ENCODE results near the gene KRTAP1-3. TPM values are rescaled to one million over a fixed set of nuclear protein-coding genes. Genes with fewer than 3 reads are reported as not detected.

KRTAP1-3 gene
- total RNA-seq, 1 donor from 2014 or later = not detected

DNA sequence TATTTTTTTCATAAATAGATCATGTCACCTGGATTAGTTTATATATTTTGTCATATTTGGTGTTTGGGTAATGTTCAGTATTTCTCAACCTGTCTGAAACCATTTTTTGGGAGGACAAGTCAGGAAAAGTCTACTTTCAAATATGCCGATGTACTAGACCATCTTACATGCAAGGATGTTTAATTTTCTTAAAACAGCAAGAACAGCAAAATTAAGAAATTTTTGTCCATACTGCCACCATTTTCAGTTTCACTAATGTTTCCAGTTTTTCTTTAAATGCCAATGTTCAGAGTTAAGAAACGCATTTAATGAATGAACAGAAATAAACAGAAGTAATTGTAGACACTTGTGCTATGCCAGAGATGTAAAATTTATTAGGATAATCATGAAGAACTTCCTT is 41.6 kb downstream of the KRTAP1-3 start:
- Mint-ChIP-seq H3K4me3 (no peak overlapping the region), H3K36me3 (ENCODE audit: low read depth) (no peaks in the 10 kb centered on the region), H3K27me3 (peaks cover 47% of the 10 kb centered on the region), H3K4me1 (no peaks in the 10 kb centered on the region), H3K27ac (no peak overlapping the region), H3K9me3 (no peaks in the 10 kb centered on the region)
- no peak for DNase-seq
- intact Hi-C loops (cut with micrococcal nuclease) = no loop called here

DNA sequence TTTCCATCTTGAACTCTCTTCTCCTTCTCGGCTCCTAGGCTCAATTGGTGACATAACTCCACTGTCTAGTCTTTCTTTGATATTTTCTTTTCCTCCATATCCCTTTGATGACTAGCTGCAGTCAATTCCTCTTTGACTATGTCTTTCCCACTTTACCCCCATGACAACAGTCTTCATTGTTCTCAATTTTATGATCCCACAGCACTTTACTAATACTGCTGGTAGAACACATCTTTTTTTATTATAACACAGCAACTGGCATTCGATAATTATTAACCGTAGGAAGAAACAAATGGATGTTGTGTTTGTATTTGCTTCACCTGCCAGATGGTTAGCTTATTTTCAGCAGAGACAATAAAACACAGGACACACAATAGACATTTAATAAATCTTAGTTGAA is 42.0 kb downstream of the KRTAP1-3 start:
- intact Hi-C loops (cut with micrococcal nuclease) = no loop called here
- no peak overlapping the region for H3K4me3 Mint-ChIP-seq
- no peaks in the 10 kb centered on the region for H3K4me1 Mint-ChIP-seq
- DNase-seq = no peak
- no peaks in the 10 kb centered on the region for H3K36me3 Mint-ChIP-seq (ENCODE audit: low read depth)
- no peak overlapping the region for H3K27ac Mint-ChIP-seq
- peaks cover 48% of the 10 kb centered on the region for H3K27me3 Mint-ChIP-seq
- H3K9me3 Mint-ChIP-seq = no peaks in the 10 kb centered on the region

DNA sequence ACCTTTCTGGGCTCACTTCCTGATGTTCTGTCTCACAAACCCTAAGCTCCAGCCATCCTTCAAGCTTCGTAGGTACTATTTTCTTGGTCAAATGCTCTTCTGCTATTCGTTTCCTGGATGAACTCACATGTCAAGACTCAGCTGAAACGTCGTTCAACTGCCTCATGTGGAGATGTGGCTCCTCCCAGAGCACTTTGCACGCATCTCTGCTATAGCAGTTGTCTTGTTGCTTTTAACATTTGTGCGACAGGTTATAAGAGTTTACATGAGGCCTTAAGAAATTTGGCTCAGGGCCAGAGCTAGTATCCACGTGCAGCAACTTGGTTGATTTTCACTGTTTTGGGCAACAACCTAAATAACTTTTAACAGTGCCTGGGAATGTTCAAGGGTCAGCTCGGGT is 47.8 kb downstream of the KRTAP1-3 start:
- Mint-ChIP-seq H3K9me3 (no peaks in the 10 kb centered on the region), H3K27ac (no peak overlapping the region), H3K27me3 (peaks cover 33% of the 10 kb centered on the region), H3K36me3 (ENCODE audit: low read depth) (no peaks in the 10 kb centered on the region), H3K4me1 (no peaks in the 10 kb centered on the region), H3K4me3 (no peak overlapping the region)
- no peak for DNase-seq
- intact Hi-C loops (cut with micrococcal nuclease) = no loop called here

DNA sequence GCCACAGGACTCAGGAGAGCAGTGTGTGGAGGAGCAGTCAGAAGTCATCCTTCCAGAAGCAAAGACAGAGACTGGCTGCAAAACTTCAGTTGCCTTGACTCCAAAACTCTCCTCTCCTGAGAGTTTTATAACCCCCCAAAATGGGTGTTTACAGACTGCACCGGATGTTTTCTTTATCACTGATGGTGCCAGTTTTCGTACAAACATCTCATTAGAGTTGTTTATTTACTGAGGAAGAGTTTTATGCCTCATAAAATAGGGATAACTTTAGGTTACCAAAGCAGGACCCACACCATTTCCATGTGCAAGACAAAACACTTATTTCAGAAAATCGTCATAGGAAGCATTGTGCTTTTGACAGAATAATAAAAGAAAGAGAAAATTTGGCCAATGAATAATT is 50.4 kb downstream of the KRTAP1-3 start, which contains the start of gene KRT40:
Gene KRT40, minus strand, starts transcription at position 101 of the 400 bp plus-strand sequence. Its CDS starts 53 bp downstream, at position 48.
- H3K4me3 Mint-ChIP-seq = no peak within 1 kb of the TSS
- H3K27ac Mint-ChIP-seq = no peak within 1 kb of the TSS
- no peaks in the 10 kb centered on the region for H3K36me3 Mint-ChIP-seq (ENCODE audit: low read depth)
- H3K9me3 Mint-ChIP-seq = no peaks in the 10 kb centered on the region
- intact Hi-C loops (cut with micrococcal nuclease) = no loop called here
- H3K4me1 Mint-ChIP-seq = no peaks in the 10 kb centered on the region
- no peak for DNase-seq
- H3K27me3 Mint-ChIP-seq = peaks cover 25% of the 10 kb centered on the region

Other genes with a start within 250 kb of the KRTAP1-3 start
- not detected in 2 replicates for gene KRT28, start 234.9 kb downstream of the KRTAP1-3 start, total RNA-seq
- gene KRT10, start 212.3 kb downstream of the KRTAP1-3 start, total RNA-seq = 26.4 and 27.8 TPM in 2 replicates
- gene KRT12, start 167.7 kb downstream of the KRTAP1-3 start, total RNA-seq = not detected in 2 replicates
- gene KRT20, start 149.6 kb downstream of the KRTAP1-3 start, total RNA-seq = not detected in 2 replicates
- gene KRT23, start 97.2 kb downstream of the KRTAP1-3 start, total RNA-seq = not detected in 2 replicates
- not detected in 2 replicates for gene KRT39, start 67.9 kb downstream of the KRTAP1-3 start, total RNA-seq
- gene KRT40, start 50.5 kb downstream of the KRTAP1-3 start, total RNA-seq = not detected in 2 replicates
- gene KRTAP3-3, start 40.7 kb downstream of the KRTAP1-3 start, total RNA-seq = not detected in 2 replicates
- not detected in 2 replicates for gene KRTAP3-2, start 35.0 kb downstream of the KRTAP1-3 start, total RNA-seq
- gene KRTAP3-1, start 25.7 kb downstream of the KRTAP1-3 start, total RNA-seq = not detected in 2 replicates
- not detected in 2 replicates for gene KRTAP1-5, start 7.7 kb downstream of the KRTAP1-3 start, total RNA-seq
- gene KRTAP1-4, start 4.7 kb downstream of the KRTAP1-3 start, total RNA-seq = not detected in 2 replicates
- not detected in 2 replicates for gene KRTAP1-1, start 6.6 kb upstream of the KRTAP1-3 start, total RNA-seq
- gene KRTAP2-1, start 12.4 kb upstream of the KRTAP1-3 start, total RNA-seq = not detected in 2 replicates
- not detected in 2 replicates for gene KRTAP2-2, start 20.4 kb upstream of the KRTAP1-3 start, total RNA-seq
- gene KRTAP2-3, start 25.2 kb upstream of the KRTAP1-3 start, total RNA-seq = not detected in 2 replicates
- gene KRTAP2-4, start 31.0 kb upstream of the KRTAP1-3 start, total RNA-seq = not detected in 2 replicates
- gene KRTAP4-7, start 49.3 kb upstream of the KRTAP1-3 start, total RNA-seq = not detected in 2 replicates
- gene KRTAP4-8, start 63.3 kb upstream of the KRTAP1-3 start, total RNA-seq = not detected in 2 replicates
- gene KRTAP4-16, start 67.3 kb upstream of the KRTAP1-3 start, total RNA-seq = not detected in 2 replicates
- gene KRTAP4-9, start 70.5 kb upstream of the KRTAP1-3 start, total RNA-seq = not detected in 2 replicates
- not detected in 2 replicates for gene KRTAP4-11, start 83.5 kb upstream of the KRTAP1-3 start, total RNA-seq
- gene KRTAP4-12, start 89.3 kb upstream of the KRTAP1-3 start, total RNA-seq = not detected in 2 replicates
- gene KRTAP4-6, start 105.7 kb upstream of the KRTAP1-3 start, total RNA-seq = not detected in 2 replicates
- not detected in 2 replicates for gene KRTAP4-5, start 115.0 kb upstream of the KRTAP1-3 start, total RNA-seq
- gene KRTAP4-4, start 125.9 kb upstream of the KRTAP1-3 start, total RNA-seq = not detected in 2 replicates
- not detected in 2 replicates for gene KRTAP4-3, start 133.3 kb upstream of the KRTAP1-3 start, total RNA-seq
- gene KRTAP4-2, start 143.3 kb upstream of the KRTAP1-3 start, total RNA-seq = not detected in 2 replicates
- gene KRTAP4-1, start 150.0 kb upstream of the KRTAP1-3 start, total RNA-seq = not detected in 2 replicates
- not detected in 2 replicates for gene KRTAP9-1, start 155.0 kb upstream of the KRTAP1-3 start, total RNA-seq
- gene KRTAP9-2, start 191.8 kb upstream of the KRTAP1-3 start, total RNA-seq = not detected in 2 replicates
- not detected in 2 replicates for gene KRTAP9-3, start 197.6 kb upstream of the KRTAP1-3 start, total RNA-seq
- gene KRTAP9-8, start 203.1 kb upstream of the KRTAP1-3 start, total RNA-seq = not detected in 2 replicates
- gene KRTAP9-4, start 214.8 kb upstream of the KRTAP1-3 start, total RNA-seq = not detected in 2 replicates
- not detected in 2 replicates for gene KRTAP9-9, start 220.5 kb upstream of the KRTAP1-3 start, total RNA-seq
- not detected in 2 replicates for gene KRTAP9-6, start 230.5 kb upstream of the KRTAP1-3 start, total RNA-seq
- gene KRTAP9-7, start 240.8 kb upstream of the KRTAP1-3 start, total RNA-seq = not detected in 2 replicates